Coronary artery (tissue), 2 donors: ENCODE results near the gene OFD1.

Experiments
- DNase-seq: peaks from one replicate; pipeline ENCODE4 v3.0.0-alpha.2; 2017; ENCODE audit warnings: low spot score
- H3K27ac ChIP-seq, 2 donors: fragments of 200-600 bp; sonication (generic); one replicate each; pipeline ENCODE4 v1.5.1; 2016 to 2019
- H3K4me3 ChIP-seq: fragments of 200-600 bp; sonication (generic); 2 replicates; pipeline ENCODE4 v1.5.1; 2016; ENCODE audit warnings: mild to moderate bottlenecking, moderate library complexity
- TF ChIP-seq, protein P1 (sequence below): fragments of 200-600 bp; sonication (generic); IDR thresholded peaks from one replicate; pipeline ENCODE4 v1.5.1; 2019; ENCODE audit warnings: antibody characterized with exemption

The OFD1 gene

DNA sequence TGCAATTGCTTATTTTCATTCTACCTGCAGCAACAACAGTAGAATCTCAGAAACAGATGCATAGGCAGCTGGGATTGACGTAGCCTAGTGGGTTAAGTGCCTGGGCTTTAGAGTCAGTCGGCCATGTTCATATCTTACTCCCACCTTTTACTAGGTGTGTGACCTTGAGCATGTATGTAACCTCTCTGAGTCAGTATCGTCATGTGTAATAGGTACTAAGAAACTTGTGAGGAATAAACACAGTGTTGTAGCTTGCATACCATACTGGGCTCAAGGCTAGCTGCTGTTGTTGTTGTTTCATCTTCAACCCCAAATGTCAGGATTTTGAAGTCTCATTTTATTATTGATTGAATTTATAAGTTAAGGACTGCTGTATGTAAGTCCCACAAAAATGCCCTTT is 31.4 kb upstream of the OFD1 start:
- no peak for DNase-seq
- Histone ChIP-seq H3K27ac (no peak overlapping the region), H3K4me3 (no peak overlapping the region)
- TF ChIP-seq, protein P1, sequence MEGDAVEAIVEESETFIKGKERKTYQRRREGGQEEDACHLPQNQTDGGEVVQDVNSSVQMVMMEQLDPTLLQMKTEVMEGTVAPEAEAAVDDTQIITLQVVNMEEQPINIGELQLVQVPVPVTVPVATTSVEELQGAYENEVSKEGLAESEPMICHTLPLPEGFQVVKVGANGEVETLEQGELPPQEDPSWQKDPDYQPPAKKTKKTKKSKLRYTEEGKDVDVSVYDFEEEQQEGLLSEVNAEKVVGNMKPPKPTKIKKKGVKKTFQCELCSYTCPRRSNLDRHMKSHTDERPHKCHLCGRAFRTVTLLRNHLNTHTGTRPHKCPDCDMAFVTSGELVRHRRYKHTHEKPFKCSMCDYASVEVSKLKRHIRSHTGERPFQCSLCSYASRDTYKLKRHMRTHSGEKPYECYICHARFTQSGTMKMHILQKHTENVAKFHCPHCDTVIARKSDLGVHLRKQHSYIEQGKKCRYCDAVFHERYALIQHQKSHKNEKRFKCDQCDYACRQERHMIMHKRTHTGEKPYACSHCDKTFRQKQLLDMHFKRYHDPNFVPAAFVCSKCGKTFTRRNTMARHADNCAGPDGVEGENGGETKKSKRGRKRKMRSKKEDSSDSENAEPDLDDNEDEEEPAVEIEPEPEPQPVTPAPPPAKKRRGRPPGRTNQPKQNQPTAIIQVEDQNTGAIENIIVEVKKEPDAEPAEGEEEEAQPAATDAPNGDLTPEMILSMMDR, result no peak

- TF ChIP-seq, protein P1, result no peak
- Histone ChIP-seq H3K4me3 (no peak overlapping the region), H3K27ac (no peak overlapping the region)
- no peak for DNase-seq
Measured at GRCh38 chrX:13703589-13703988, 31.0 kb upstream of the OFD1 start.

DNA sequence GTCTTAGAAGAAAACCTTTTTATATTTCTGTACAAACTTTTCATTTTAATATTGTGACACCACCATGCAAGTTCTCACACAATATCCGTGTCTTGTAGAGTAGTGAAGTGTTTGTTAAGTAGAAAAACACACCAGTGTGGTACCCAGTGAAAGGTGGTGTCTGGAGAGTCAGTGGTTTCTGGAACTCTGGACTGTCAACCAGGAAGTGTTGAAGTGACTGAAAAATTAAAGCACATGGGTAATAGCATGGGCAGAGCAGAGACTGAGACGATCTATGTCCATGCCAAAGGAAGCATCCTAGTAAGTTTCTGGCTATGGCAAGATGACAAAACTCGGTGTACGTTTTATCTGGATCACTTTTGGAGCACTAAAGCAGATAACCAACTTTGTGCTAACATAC is 23.4 kb upstream of the OFD1 start:
- TF ChIP-seq, protein P1, result no peak
- DNase-seq, result no peak
- H3K27ac ChIP-seq, result no peak overlapping the region
- H3K4me3 ChIP-seq, result no peak overlapping the region

GRCh38 chrX:13716455-13716854 is 18.1 kb upstream of the OFD1 start:
- no peak overlapping the region for H3K27ac ChIP-seq
- TF ChIP-seq, protein P1, result no peak

GRCh38 chrX:13716905-13717304 is 17.6 kb upstream of the OFD1 start:
- TF ChIP-seq, protein P1, result no peak
- no peak for DNase-seq
- Histone ChIP-seq H3K4me3 (no peak overlapping the region), H3K27ac (no peak overlapping the region)

More at GRCh38 chrX:13716455-13716854, 18.1 kb upstream of the OFD1 start:
- no peak for DNase-seq
- no peak overlapping the region for H3K4me3 ChIP-seq

- H3K4me3 ChIP-seq, result no peak overlapping the region
- TF ChIP-seq, protein P1, result no peak
- DNase-seq, result no peak
- H3K27ac ChIP-seq, result peak overlapping the region in 1 of 2 donors; percentile 29
Measured at GRCh38 chrX:13717700-13718472, 16.7 kb upstream of the OFD1 start.

DNA sequence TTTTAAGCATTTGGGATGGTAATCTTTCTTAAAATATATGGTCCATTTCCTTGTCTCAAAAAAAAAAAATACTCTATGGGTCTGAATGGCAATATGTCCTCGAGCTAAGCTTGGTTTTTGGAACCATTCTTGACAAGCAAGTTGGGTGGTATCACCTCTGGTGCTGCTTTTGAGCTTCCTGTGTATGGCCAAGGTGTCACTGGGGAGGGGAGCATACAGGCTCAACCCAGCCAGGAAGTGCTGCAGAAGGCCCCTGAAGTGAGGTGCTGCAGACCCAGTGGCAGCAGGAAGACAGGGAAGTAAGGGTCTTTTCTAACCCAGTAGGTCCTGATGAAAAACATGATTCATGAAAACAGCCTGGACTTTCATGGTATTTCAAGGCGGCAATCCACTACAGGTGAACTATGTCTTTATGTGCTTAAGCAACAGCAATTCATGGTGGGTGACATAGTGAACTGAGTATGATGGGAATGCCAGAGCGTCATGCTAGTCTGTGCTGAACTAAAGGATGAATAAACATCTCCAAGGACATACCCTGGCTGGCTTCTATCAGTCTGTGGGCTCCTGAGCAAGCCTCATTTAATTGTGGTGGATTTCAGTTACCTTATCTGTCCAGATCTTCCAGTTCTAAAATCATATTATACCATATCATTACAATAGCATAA is 15.2 kb upstream of the OFD1 start:
- TF ChIP-seq, protein P1, result no peak
- no peak overlapping the region for H3K4me3 ChIP-seq
- DNase-seq, result no peak
- no peak overlapping the region for H3K27ac ChIP-seq
